ENCODE data around the gene FKBP9.
"Not testable (repeated sequence)": the region's sequence is repeated elsewhere in the genome, so short reads cannot be mapped to it uniquely, and the experiment has no call there.

The FKBP9 gene

DNA sequence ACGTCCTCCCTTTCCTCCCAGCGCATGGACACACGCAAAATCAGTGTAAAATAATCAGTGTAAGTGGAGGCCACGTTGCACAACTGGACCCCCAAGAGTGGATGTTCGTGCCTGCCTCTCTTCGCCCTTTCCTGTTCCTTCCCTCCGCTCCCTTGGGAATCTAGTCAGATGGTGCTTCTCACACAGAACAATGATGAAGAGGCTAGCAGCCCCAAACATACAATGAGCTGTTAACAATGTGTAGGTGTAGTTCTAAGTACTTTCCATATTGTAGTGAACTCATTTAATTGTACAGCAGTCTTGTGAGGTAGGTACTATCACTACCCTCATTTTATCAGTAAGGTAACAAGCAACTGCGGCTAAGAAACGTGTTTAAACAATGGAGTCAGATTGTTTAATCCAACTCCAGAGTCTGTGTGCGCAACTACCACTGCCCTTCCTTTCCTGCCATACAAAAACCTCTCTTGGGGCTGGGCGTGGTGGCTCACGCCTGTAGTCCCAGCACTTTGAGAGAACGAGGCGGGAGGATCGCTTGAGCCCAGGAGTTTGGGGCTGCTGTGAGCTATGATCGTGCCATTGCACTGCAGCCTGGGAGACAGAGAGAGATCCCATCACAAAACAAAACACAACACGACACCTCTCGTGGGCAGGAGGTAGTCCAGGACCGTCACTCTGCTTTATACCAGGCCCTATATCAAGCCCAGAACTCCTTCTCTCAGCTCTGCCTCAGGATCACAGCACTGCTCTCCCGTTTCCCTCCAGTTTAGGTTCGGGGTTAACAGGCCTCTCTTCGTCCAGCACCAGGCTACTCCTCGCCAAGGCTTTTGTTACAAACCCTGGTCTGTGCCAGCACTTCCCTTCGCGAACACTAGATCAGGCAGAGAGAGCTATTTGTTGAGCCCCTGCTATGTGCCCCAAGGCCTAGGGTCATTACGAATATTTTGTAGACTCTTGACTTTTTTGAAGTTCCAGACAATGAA is 1.1 kb downstream of the FKBP9 start:
- DNase-seq (ENCODE audit: low spot score), result peak; percentile 40

DNA sequence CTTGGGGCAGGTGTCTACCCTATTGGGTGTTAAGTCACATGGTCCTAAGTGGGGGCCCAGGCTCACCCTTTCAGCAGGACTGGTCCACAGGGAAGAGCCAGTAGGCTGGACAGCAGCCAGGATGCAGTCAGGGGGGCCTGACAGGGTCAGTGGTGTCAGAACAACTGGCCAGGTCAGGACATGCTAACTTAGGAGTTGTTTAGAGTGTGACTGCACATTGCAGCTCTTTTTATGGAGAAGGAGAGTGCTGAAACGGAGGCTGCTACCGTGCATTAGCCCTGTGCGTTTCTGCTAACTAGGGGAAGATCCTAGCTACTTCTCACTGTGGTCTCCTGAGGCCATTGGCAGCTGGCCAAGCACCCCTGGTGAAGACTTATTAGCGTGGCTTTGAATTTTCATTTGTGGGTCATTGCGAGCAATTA is 6.7 kb downstream of the FKBP9 start:
- peak; percentile 14 for DNase-seq (ENCODE audit: low spot score)

DNA sequence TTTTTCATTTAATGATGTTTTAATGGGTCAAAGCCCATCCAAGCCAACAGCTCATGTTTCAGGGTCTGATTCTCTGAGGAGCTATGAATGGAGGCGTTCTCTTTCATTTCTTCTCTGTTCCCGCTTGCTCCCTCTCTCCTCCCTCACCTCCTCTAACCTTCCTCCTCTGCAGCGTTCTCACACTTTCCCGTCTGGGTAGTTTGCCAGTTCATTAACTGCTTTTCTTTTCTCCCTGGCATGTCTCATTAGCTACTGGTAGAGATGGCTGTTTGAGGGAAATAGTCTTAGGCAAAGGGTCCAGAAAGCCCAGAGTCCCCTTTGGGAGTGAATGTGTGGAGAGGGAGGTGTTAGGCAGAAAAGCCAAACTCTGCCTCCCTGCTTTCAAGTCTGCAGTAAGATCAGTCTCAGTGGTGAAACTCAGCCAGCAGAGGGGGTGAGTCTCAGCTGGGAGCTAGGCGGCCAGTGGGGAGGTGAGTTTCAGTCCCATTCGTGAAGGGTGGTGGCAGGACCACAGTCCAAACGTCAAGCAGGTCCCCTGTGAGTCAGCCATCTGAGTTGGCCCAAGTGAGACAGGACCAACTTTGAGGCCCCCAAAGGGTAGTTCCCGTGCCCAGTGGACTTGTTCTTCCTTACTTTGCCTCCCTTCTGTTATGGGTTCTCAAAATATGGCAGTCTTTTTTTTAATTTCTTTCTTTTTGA is 7.4 kb downstream of the FKBP9 start:
- peak; percentile 58 for DNase-seq (ENCODE audit: low spot score)

DNA sequence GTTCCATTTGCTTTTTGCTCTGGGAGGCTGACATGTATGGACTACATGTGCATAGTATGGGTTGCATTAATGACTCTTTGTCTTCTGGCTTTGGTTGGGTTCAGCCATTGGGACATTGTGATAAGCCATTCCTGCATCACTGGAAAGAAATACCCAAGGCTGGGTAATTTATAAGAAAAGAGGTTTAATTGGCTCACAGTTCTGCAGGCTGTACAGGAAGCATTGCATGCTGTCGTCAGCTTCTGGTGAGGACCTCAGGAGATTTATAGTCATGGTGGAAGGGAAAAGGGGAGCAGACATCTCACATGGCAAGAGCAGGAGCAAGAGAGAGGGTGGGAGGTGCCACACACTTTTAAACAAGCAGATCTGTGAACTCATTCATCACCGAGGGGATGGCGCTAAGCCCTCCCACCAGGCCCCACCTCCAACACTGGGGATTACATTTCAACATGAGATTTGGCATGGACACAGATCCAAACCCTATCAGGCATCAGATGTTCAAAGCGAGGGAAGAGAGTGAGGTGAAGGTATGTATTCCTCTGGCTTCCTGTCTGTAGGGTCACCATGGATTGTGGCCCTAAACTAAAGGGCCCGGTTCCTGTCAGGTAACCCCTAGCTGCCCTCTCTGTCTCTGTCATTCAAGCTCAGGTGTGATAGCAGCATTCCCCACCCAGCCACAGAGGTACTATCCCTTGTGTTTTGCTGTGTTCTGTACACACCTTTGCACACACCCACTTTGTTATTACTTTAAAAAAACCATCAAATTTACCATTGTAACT is 9.4 kb downstream of the FKBP9 start:
- DNase-seq (ENCODE audit: low spot score), result not testable (repeated sequence)

DNA sequence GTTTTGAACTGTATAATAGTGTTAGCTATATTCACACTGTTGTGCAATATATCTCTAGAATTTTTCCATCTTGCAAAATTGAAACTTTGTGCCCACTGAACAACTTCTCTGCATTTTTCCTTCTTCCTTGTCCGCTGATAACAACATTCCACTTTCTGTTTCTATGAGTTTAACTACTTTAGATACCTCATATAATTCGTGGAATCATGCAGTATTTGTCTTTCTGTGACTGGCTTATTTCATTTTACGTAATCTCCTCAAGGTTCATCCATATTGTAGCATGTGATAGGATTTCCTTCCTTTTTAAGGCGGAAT is 10.0 kb downstream of the FKBP9 start:
- not testable (repeated sequence) for DNase-seq (ENCODE audit: low spot score)

DNA sequence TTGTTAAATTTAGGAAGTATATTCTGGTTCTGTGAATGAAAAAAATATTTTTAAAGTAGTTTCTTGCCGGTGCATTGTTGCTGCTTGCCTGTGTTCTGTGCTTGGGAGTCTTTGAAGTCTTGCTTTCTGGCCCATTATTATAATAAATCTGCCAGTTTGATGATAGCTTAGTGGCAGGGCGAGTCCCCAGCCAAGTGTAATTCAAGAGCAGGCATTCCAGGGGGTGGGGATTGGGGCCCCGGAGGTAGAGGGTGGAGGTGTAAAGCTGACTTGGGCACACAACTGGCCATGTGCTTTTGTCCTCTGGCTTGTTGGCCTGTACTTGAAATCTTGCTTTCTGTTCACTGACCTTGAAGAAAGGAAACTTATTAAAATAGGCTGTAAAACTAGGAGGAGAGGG is 14.7 kb downstream of the FKBP9 start:
- DNase-seq (ENCODE audit: low spot score), result not testable (repeated sequence)

DNA sequence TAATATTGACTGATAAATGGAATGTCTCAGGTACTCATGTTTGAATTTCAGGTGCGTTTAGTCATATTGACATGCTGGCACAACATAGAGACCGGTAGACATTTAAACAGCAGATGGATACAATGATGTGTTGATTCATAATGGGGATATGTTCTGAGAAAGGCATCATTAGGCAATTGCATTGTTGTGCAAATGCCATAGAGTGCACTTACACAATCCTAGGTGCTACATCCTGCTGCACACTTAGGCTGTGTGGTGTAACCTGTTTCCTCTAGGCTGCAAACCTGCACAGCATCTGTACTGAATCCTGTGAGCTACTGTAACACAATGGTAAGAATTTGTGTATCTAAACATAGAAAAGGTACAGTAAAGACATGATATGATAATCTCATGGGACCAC is 19.9 kb downstream of the FKBP9 start:
- DNase-seq (ENCODE audit: low spot score), result not testable (repeated sequence)

DNA sequence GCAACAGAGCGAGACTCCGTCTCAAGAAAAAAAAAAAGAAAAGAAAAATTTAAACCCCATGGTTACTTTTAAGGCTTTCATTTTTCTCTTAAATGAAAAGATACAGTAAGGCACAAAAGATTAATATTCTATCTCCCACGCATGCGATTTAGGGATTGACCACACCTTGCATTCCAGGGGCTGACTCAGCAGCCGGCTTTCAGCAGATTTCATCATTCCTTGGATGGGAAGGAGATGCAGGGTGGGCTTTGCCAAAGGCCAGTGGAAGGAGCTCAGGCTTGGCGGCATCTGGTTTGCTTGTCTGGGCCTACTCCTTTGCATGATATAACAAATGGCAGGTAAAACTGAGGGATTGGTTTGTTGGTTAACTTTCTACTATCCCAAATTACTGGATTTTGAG is 22.0 kb downstream of the FKBP9 start:
- DNase-seq (ENCODE audit: low spot score), result not testable (repeated sequence)

DNA sequence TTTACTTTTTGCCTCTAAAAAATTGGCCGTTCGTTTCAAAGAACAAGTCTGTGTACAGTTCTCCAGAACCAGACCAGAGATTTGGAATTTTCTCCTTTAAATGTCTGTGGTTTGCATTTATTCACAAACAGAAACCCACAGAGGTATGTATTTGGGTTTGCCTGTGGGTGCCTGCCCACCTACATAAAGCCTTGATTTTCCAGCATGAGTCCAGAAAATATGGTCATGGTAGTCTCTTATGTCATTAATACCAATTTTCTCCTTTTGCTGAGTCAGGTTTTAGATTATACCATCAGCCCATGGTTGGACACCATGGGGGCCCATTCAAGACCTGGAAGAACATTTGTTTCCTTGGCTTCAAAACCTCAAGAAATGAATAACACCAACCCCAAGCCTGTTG is 22.7 kb downstream of the FKBP9 start:
- not testable (repeated sequence) for DNase-seq (ENCODE audit: low spot score)

DNA sequence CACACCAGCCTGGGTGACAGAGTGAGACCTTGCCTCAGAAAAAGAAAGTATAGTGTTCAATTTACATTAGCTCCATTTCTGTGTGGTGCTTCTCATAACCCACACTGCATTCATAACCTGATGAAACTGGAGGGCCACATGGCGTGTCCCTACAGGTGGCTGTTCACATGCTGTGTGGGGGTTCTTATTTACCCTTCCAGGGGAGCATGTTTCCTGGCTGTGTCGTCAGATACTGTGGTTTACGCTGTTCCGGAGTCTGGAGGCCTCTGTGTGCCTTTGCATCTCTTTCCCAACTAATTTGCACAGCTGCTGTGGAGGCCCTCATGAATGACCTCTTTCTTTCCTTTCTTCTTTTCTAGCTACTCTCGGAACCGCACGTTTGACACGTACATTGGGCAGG is 30.9 kb downstream of the FKBP9 start:
- DNase-seq (ENCODE audit: low spot score), result not testable (repeated sequence)

DNA sequence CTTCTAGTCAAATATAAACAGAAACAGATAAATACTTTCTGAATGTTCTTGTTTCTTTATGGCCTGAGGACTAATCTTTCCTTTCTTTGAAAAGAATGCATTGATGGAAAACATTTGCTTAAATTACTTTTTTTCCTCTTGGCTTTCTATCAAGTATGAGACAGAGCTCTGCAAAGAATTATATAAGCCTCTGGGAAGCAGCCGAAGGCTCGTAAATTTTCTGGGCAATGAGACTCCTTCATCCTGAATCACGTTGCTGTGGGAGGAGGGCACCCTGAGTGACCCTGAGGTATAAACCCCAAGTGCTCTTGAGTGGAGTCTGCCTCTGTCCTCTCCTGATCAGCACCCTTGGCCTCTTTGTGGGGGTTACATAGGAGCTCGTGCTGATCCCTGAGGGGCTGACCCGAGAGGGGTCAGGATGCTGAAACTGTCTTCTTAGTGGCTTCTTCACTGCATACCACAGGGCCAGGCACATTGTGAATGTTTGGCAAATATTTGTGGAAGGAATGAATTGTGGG is 33.9 kb downstream of the FKBP9 start:
- not testable (repeated sequence) for DNase-seq (ENCODE audit: low spot score)

DNA sequence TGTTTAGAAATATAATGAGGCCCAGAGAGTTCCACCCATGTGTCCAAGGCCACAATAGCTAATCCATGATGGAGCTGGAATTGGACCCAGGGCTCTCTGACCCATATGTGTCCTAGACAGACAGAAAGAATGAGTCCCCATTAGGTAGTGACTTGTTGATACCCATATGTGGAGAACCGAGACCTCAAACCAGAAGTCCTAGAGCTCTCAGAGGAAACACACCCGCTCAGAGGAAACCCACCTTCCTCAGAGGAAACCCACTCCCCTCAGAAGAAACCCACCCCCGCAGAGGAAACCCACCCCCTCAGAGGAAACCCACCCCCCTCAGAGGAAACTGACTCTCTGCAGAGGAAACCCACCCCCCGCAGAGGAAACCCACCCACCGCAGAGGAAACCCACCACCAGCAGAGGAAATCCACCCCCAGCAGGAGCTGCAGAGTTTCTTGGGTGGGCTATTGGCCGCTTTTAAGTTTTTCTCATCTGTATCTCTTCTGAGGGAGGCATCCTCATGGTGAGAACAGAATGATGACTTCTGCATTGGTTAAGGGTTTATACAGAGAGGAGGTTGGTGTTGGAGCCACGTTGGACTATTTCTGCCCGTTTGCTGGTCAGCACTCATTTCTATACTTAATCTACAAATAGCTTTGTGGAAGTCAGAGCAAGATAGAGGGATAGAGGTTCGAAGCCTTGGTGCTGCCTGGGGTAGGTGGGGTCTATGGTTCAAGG is 34.9 kb downstream of the FKBP9 start:
- DNase-seq (ENCODE audit: low spot score), result not testable (repeated sequence)

DNA sequence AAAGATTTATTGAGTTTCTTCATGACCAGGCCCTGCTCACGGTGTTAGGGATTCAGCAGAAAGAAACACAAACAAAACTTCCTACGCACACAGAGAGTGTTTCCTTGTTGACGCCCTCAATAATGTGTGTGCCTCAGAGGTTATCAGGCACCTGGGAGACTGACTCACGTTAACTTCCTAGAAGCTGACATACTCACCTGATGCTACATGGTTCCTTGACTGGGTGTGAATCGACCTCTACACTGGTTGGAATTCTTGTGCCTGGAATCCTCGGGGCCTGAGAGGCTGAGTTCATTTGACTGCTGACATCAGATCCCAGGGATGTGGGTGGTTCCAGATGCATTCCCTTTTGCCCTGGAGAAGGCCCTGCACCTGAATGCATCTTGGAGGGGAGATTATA is 35.5 kb downstream of the FKBP9 start:
- not testable (repeated sequence) for DNase-seq (ENCODE audit: low spot score)

DNA sequence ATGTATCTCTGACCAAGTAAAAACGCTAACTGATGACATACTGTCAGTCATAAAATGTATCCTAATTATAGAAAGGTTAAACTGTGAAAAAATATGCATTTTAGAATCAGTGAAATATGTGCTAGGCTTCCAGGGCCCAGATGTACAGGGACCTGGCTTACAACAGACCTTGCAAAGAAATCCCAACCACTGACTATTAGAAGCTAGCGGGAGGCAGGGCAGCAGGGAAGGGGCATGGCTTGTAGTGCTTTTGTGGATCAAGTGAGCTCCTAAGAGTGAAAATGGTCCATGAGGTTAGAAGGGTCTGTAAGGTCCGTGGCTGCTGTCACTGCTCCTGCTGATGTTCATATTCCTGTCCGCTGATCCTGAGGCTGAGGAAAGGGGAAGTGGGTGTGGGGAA is 40.7 kb downstream of the FKBP9 start:
- DNase-seq (ENCODE audit: low spot score), result not testable (repeated sequence)

DNA sequence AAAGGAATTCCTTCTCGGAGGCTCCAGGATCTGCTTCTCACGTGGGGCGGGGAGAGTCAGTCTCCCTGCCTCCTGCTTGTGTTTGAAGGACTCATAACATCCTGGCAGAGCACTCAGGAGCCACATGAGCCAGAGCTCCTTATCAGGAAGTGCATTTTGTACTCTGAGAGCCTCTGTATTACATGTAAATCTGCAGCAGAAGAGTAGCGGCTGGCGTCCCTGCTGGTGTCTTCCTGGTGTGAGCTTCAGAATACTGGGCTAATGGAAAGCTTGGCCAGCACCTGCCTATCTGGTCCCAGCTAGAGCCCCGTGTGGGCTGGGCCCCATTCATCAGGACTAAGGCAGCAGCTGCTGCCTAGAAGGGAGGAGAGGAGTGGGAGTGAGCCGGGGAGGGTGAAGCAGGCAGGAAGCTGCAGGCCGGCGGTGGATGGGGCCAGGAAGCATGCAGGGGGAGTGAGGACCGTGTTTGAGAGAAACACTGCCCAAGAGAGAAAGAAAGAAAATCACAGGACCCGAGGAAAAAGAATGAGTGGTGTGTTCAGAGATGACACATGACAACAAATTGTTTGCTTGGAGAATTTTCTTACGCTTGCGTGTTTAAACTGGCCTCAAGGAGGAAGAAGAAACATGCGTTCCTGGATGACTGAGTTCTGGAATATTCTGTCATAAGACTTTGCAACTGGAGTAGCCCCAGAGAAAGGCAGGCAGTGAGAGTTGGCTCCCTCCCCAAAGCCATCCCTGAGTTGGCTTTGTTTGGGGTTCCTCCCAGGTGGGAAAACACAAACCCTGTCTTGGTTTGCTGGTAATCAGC is 41.3 kb downstream of the FKBP9 start:
- peak; percentile 4 for DNase-seq (ENCODE audit: low spot score)

DNA sequence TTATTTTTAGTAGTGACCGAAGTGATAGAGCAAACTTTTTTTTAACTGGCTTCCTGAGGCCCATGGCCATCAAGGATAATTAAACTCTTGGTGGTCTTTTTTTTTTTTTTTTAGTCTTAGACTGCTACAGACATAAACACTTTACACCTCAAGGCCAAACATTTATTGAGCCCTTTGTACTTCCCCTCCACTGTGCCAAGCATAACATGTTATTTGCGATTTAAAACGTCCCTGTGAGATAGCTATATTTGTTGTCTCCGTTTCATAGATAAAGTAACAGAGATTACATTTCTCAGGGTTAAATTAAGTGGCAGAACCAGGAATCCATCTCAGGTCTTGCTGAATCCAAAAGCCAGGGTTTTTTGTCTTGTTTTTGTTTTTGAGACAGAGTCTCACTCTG is 42.1 kb downstream of the FKBP9 start:
- DNase-seq (ENCODE audit: low spot score), result not testable (repeated sequence)

DNA sequence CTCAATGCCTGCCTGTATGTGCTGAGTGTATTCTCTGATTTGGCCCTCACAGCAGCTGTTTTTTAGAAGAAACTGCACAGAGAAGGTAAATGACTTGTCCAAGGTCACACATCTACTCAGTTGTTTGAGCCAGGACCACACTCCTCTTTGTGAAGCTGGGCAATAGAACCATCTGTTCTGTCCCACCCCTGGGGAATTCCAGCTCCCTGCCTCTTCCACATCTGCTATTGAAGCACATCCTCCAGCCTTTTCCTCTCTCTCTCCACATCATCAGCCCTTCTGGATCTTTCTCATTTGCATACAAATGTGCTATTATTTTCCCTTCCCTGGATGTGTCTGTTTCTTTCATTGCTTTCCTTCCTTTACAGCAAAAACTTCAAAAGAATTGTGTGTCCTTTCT is 45.9 kb downstream of the FKBP9 start:
- DNase-seq (ENCODE audit: low spot score), result not testable (repeated sequence)

DNA sequence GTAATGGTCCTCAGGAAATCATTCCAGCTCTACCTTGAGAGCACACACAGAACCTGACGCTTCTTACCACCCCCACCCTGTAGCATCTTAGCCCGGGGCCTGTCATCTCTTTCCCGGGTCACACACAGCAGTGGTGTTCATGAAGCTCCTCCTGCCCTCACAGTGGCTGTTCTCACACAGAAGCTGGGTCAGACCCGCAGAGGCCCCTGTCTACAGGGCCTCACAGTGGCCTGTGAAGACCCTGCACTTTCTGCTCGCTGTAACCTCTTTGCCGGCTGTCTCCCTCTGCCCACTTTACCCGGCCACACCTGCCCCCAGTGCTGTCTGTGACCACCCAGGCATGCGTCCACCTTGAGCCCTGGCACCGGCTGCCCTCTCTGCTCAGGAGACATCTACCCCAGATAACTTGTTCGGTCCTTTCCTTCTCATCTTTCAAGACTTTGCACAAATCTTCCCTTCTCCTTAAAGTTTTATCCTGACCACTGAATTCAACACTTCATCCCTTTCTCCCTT is 46.9 kb downstream of the FKBP9 start:
- DNase-seq (ENCODE audit: low spot score), result not testable (repeated sequence)

DNA sequence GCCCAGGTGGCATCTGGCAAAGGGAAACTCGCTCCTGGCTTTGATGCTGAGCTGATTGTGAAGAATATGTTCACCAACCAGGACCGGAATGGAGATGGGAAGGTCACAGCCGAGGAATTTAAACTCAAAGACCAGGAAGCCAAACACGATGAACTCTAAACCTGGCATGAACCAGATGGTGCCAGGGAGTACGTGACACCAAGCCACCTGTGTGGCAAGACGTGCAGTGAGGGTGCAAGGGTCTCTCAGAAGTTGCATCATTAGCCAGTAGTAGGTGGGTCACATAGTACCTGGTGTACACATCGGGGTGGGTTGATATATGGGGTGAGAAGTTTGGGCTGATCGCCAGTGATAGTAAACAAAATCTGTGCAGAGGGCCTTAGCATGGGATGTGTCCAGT is 48.0 kb downstream of the FKBP9 start:
- DNase-seq (ENCODE audit: low spot score), result not testable (repeated sequence)

DNA sequence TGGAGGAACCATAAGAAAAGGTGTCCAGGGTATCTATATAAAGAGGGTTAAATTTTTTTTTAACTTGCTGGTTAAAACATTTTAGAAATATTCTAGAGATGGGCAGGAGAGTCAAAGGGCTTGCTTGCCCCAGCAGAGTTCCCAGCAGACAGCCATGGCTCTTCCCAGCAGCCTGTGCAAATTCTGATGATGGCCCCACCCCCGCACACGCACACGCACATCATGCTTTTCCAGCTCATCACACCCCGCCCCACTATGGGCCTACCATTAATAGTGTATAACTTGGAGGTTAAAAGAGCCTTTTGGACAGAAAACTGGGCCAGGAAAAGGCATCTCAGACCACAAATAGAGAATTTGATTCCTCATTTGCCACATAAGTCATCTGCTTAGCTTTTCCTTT is 48.5 kb downstream of the FKBP9 start:
- DNase-seq (ENCODE audit: low spot score), result not testable (repeated sequence)

Measured in Ammon's horn (tissue), 1 donor.